ENCODE measurements around the gene STOML1.
A peak's percentile ranks its signal among the peaks of the same experiment; 100 is the strongest.

Gene STOML1

GRCh38 chr15:74013374-74013894 is 21.3 kb upstream of the STOML1 start:
- no peak for DNase-seq

- DNase-seq: no peak
Measured at GRCh38 chr15:74011610-74012009, 19.5 kb upstream of the STOML1 start.

- DNase-seq: no peak
Measured at GRCh38 chr15:74010929-74011540, 18.9 kb upstream of the STOML1 start.

GRCh38 chr15:74008901-74009300 is 16.8 kb upstream of the STOML1 start:
- DNase-seq: no peak

GRCh38 chr15:74007820-74008371 is 15.8 kb upstream of the STOML1 start:
- DNase-seq: no peak

GRCh38 chr15:74006774-74007639 is 14.9 kb upstream of the STOML1 start:
- DNase-seq: no peak

GRCh38 chr15:73997986-73998385 is 5.9 kb upstream of the STOML1 start:
- peak in 1 of 14 donors; percentile 18 for DNase-seq

- DNase-seq: peak in 3 of 14 donors; percentile 11 to 34 (median 17)
Measured at GRCh38 chr15:73996939-73997338, 4.8 kb upstream of the STOML1 start.

- no peak for DNase-seq
Measured at GRCh38 chr15:73996267-73996666, 4.2 kb upstream of the STOML1 start.

GRCh38 chr15:73994912-73995622 is 3.0 kb upstream of the STOML1 start:
- peak in 7 of 14 donors; percentile 9 to 65 (median 48) for DNase-seq

GRCh38 chr15:73994413-73994883 is 2.4 kb upstream of the STOML1 start, which contains the start of gene PML:
Gene PML, plus strand, starts transcription at chr15:73994716. Its CDS starts 97 bp downstream, at chr15:73994813.
- DNase-seq: peak in 13 of 14 donors; percentile 73 to 97 (median 90)

- no peak for DNase-seq
Measured at GRCh38 chr15:73993211-73993994, 1.3 kb upstream of the STOML1 start.

GRCh38 chr15:73992594-73992898 is 451 bp upstream of the STOML1 start:
- DNase-seq: no peak

GRCh38 chr15:73991260-73991659 is 835 bp downstream of the STOML1 start:
- DNase-seq: peak in 9 of 14 donors; percentile 1 to 80 (median 34)

- DNase-seq: no peak
Measured at GRCh38 chr15:73990250-73991005, 1.7 kb downstream of the STOML1 start.

- no peak for DNase-seq
Measured at GRCh38 chr15:73989001-73989798, 2.9 kb downstream of the STOML1 start.

GRCh38 chr15:73988445-73988969 is 3.6 kb downstream of the STOML1 start:
- no peak for DNase-seq

GRCh38 chr15:73987681-73988444 is 4.2 kb downstream of the STOML1 start:
- no peak for DNase-seq

- no peak for DNase-seq
Measured at GRCh38 chr15:73987250-73987649, 4.8 kb downstream of the STOML1 start.

Data from C1 segment of cervical spinal cord (tissue), 14 donors.